OCI-LY3 (cell line): ENCODE measurements around the gene APOC1.

Experiments used
- H2AFZ ChIP-seq: fragments of 200-600, 300-600 bp; shearing (Covaris generic); 2 replicates; pipeline ENCODE4 v1.6.0; 2014; ENCODE audit warnings: antibody characterized with exemption, low read depth, low read length
- H3K27ac ChIP-seq: fragments of 200-600, 300-600 bp; sonication (generic); 2 replicates; pipeline ENCODE4 v1.5.1; 2014; ENCODE audit warnings: mild to moderate bottlenecking, low read length, moderate library complexity, mixed read lengths
- H3K27me3 ChIP-seq: fragments of 200-600, 300-600 bp; sonication (generic); 2 replicates; pipeline ENCODE4 v1.6.1; 2014; ENCODE audit warnings: low read depth, low read length, mixed read lengths
- H3K36me3 ChIP-seq: fragments of 200-600, 300-600 bp; sonication (generic); replicated peaks from 2 replicates; pipeline ENCODE3; 2014; ENCODE audit warnings: low read depth, low read length, mixed read lengths
- H3K4me1 ChIP-seq: fragments of 300-600, 200-600 bp; sonication (generic); 2 replicates; pipeline ENCODE4 v1.6.1; 2014; ENCODE audit warnings: low read length, mixed read lengths
- H3K4me2 ChIP-seq: fragments of 200-600, 300-600 bp; sonication (generic); 2 replicates; pipeline ENCODE4 v1.6.1; 2014; ENCODE audit warnings: low read length, mixed read lengths
- H3K4me3 ChIP-seq: fragments of 300-600, 200-600 bp; sonication (generic); 2 replicates; pipeline ENCODE4 v1.5.1; 2014; ENCODE audit warnings: antibody characterized with exemption, mild to moderate bottlenecking, low read length, moderate library complexity
- H3K79me2 ChIP-seq: fragments of 300-600, 200-600 bp; shearing (Covaris generic); 2 replicates; pipeline ENCODE4 v1.6.1; 2014; ENCODE audit warnings: mild to moderate bottlenecking, low read length, mixed read lengths
- H3K9ac ChIP-seq: fragments of 300-600, 200-600 bp; shearing (Covaris generic); 2 replicates; pipeline ENCODE4 v1.6.0; 2014; ENCODE audit warnings: mild to moderate bottlenecking, low read length, moderate library complexity
- H3K9me3 ChIP-seq: fragments of 200-600, 300-600 bp; shearing (Covaris generic); 2 replicates; pipeline ENCODE4 v1.6.1; 2014; ENCODE audit warnings: low read length, mixed read lengths; ENCODE audit not compliant: insufficient read depth
- H4K20me1 ChIP-seq: fragments of 200-600, 300-600 bp; sonication (generic); 2 replicates; pipeline ENCODE4 v1.6.1; 2016; ENCODE audit warnings: low read length, mixed read lengths; ENCODE audit not compliant: insufficient read depth
- EZH2phosphoT487 ChIP-seq: fragments of 200-600 bp; shearing (Covaris generic); IDR thresholded peaks from 2 replicates; pipeline ENCODE4 v1.6.1; 2018; ENCODE audit warnings: antibody characterized with exemption, mixed run types, low read depth
- TF ChIP-seq, protein P1 (sequence below): fragments of 200-600, 300-600 bp; sonication (generic); IDR thresholded peaks from 2 replicates; pipeline ENCODE4 v1.5.1; 2014; ENCODE audit warnings: antibody characterized with exemption, low read length, low read depth

The APOC1 gene

DNA sequence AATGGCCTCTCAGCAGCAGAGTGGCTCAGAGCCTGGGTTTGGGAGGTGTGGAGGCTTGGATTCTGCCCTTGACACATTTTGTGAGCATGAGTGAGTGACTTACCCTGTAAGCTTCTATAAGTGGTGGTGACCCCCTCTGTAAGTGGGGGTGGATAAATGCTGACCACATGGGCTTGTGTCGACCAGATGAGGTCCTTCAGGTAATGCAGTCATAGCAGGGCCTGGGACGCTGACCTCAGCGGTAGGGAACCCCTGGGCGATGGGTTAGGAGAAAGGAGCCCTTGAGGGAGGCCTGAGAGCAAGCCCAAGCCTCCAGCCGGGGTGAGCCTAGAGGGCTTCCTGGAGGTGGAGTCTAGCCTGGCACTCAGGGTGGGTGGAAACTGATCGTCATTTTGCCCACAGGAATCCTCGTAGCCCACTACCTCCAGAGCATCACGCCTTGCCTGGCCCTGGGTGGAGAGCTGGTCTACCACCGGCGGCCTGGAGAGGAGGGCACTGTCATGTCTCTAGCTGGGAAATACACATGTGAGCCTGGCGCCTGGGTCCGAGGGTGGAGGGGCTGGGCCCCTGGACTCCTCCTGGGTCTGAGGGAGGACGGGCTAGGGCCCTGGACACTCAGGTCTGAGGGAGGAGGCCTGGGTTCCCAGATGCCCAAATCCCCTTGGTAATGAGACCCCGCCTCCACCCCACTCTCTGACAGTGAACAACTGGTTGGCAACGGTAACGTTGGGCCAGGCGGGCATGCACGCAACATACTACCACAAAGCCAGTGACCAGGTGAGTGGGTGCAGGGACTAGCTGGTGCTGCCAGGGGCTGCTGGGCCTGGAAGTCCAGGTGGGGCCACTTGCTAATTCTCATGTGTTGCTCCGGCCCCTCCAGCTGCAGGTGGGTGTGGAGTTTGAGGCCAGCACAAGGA is 13.8 kb upstream of the APOC1 start:
- 0 out of 2 replicates have a peak, but pooled peaks cover 3% of the 10 kb centered on the region for H4K20me1 ChIP-seq
- H3K27me3 ChIP-seq, result no peaks in the 10 kb centered on the region
- no peak overlapping the region for H3K27ac ChIP-seq
- H3K79me2 ChIP-seq, result peaks cover 17% of the 10 kb centered on the region
- no peak overlapping the region for H3K4me3 ChIP-seq
- H3K9ac ChIP-seq, result no peak overlapping the region
- H2AFZ ChIP-seq, result no peak overlapping the region
- TF ChIP-seq EZH2phosphoT487, result no peak
- TF ChIP-seq, protein P1, sequence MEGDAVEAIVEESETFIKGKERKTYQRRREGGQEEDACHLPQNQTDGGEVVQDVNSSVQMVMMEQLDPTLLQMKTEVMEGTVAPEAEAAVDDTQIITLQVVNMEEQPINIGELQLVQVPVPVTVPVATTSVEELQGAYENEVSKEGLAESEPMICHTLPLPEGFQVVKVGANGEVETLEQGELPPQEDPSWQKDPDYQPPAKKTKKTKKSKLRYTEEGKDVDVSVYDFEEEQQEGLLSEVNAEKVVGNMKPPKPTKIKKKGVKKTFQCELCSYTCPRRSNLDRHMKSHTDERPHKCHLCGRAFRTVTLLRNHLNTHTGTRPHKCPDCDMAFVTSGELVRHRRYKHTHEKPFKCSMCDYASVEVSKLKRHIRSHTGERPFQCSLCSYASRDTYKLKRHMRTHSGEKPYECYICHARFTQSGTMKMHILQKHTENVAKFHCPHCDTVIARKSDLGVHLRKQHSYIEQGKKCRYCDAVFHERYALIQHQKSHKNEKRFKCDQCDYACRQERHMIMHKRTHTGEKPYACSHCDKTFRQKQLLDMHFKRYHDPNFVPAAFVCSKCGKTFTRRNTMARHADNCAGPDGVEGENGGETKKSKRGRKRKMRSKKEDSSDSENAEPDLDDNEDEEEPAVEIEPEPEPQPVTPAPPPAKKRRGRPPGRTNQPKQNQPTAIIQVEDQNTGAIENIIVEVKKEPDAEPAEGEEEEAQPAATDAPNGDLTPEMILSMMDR, result no peak
- no peaks in the 10 kb centered on the region for H3K9me3 ChIP-seq
- peaks cover 49% of the 10 kb centered on the region for H3K36me3 ChIP-seq
- no peaks in the 10 kb centered on the region for H3K4me1 ChIP-seq
- no peak overlapping the region for H3K4me2 ChIP-seq

- Histone ChIP-seq H3K9me3 (no peaks in the 10 kb centered on the region), H3K4me2 (no peak overlapping the region), H3K4me1 (no peaks in the 10 kb centered on the region), H3K36me3 (peaks cover 25% of the 10 kb centered on the region), H3K9ac (no peak overlapping the region), H3K27ac (no peak overlapping the region), H3K4me3 (no peak overlapping the region), H3K27me3 (no peaks in the 10 kb centered on the region), H3K79me2 (no peaks in the 10 kb centered on the region), H4K20me1 (0 out of 2 replicates have a peak, but pooled peaks cover 3% of the 10 kb centered on the region), H2AFZ (no peak overlapping the region)
- no peak for TF ChIP-seq EZH2phosphoT487
- TF ChIP-seq, protein P1, result no peak
These were observed 11.2 kb upstream of the APOC1 start for GRCh38 chr19:44903216-44903601.

GRCh38 chr19:44903602-44904425 is 10.6 kb upstream of the APOC1 start:
- H3K36me3 ChIP-seq, result peaks cover 24% of the 10 kb centered on the region
- H3K4me3 ChIP-seq, result no peak overlapping the region
- H2AFZ ChIP-seq, result no peak overlapping the region
- 0 out of 2 replicates have a peak, but pooled peaks cover 3% of the 10 kb centered on the region for H4K20me1 ChIP-seq
- no peak overlapping the region for H3K27ac ChIP-seq
- no peaks in the 10 kb centered on the region for H3K9me3 ChIP-seq
- H3K79me2 ChIP-seq, result no peaks in the 10 kb centered on the region
- TF ChIP-seq EZH2phosphoT487, result no peak
- TF ChIP-seq, protein P1, result peak; percentile 96
- H3K4me2 ChIP-seq, result no peak overlapping the region
- no peaks in the 10 kb centered on the region for H3K4me1 ChIP-seq
- H3K27me3 ChIP-seq, result no peaks in the 10 kb centered on the region
- no peak overlapping the region for H3K9ac ChIP-seq

GRCh38 chr19:44904426-44904994 is 9.9 kb upstream of the APOC1 start:
- no peak for TF ChIP-seq EZH2phosphoT487
- TF ChIP-seq, protein P1, result peak; percentile 24; the same call in 1 of the 2 replicates
- no peaks in the 10 kb centered on the region for H3K9me3 ChIP-seq
- 0 out of 2 replicates have a peak, but pooled peaks cover 3% of the 10 kb centered on the region for H4K20me1 ChIP-seq
- H3K79me2 ChIP-seq, result no peaks in the 10 kb centered on the region
- H3K27ac ChIP-seq, result no peak overlapping the region
- no peak overlapping the region for H3K9ac ChIP-seq
- H3K4me3 ChIP-seq, result no peak overlapping the region
- H2AFZ ChIP-seq, result no peak overlapping the region
- no peak overlapping the region for H3K4me2 ChIP-seq
- H3K4me1 ChIP-seq, result no peaks in the 10 kb centered on the region
- no peaks in the 10 kb centered on the region for H3K27me3 ChIP-seq
- peaks cover 24% of the 10 kb centered on the region for H3K36me3 ChIP-seq
